Measurements from ENCODE around the gene CRACDL. TPM values are rescaled to one million over a fixed set of nuclear protein-coding genes. Genes with fewer than 3 reads are reported as not detected.

Gene CRACDL
- total and polyA plus RNA-seq, 8 donors, result 3.6 to 11.0 (median 6.0) TPM

- Histone ChIP-seq H3K4me3 (no peak overlapping the region), H3K36me3 (no peaks in the 10 kb centered on the region), H3K4me1 (no peaks in the 10 kb centered on the region), H3K9me3 (no peaks in the 10 kb centered on the region), H3K27ac (no peak overlapping the region), H3K27me3 (no peaks in the 10 kb centered on the region)
- FAIRE-seq (no peak), ATAC-seq (no peak), DNase-seq (no peak)
- no peak for TF ChIP-seq CTCF (IDR thresholded peaks at IDR 0.05)
- intact Hi-C loops (cut with DNase I), result no loop called here
These were observed 90.0 kb downstream of the CRACDL start for GRCh38 chr2:98846041-98846440.

- TF ChIP-seq CTCF (IDR thresholded peaks at IDR 0.05), result no peak
- Histone ChIP-seq H3K36me3 (no peaks in the 10 kb centered on the region), H3K9me3 (no peaks in the 10 kb centered on the region), H3K4me1 (no peaks in the 10 kb centered on the region), H3K27me3 (no peaks in the 10 kb centered on the region), H3K4me3 (no peak overlapping the region), H3K27ac (no peak overlapping the region)
- intact Hi-C loops (cut with DNase I), result no loop called here
- FAIRE-seq (peak; percentile 85), DNase-seq (no peak), ATAC-seq (no peak)
- WGBS, 2 donors, result 87 to 93% methylated on average over 3 of the region's 3 CpGs
These were observed 93.9 kb downstream of the CRACDL start for GRCh38 chr2:98842136-98842535.

- H3K9me3 ChIP-seq, result no peaks in the 10 kb centered on the region
- no peak overlapping the region for H3K4me3 ChIP-seq
- no peak for DNase-seq
- H3K27ac ChIP-seq, result no peak overlapping the region
- no peaks in the 10 kb centered on the region for H3K4me1 ChIP-seq
- FAIRE-seq, result no peak
- WGBS, 2 donors, result 72 to 89% methylated on average over 3 of the region's 3 CpGs
- TF ChIP-seq CTCF (IDR thresholded peaks at IDR 0.05), result no peak
- intact Hi-C loops (cut with DNase I), result loop anchor here (5.0 to 10.0 kb wide), 2 partner anchors 192 to 194 kb away; no protein-coding TSS in a partner anchor
- no peaks in the 10 kb centered on the region for H3K36me3 ChIP-seq
- ATAC-seq, result no peak
- H3K27me3 ChIP-seq, result no peaks in the 10 kb centered on the region
These were observed 96.7 kb downstream of the CRACDL start for GRCh38 chr2:98839292-98839691.

- ATAC-seq, result peak in 2 of 4 donors; percentile 28 to 35
- H3K4me3 ChIP-seq, result no peak overlapping the region
- no peaks in the 10 kb centered on the region for H3K9me3 ChIP-seq
- no peak overlapping the region for H3K27ac ChIP-seq
- WGBS, 2 donors, result 79 to 81% methylated on average over 10 of the region's 10 CpGs
- DNase-seq, result no peak
- no peaks in the 10 kb centered on the region for H3K4me1 ChIP-seq
- H3K36me3 ChIP-seq, result no peaks in the 10 kb centered on the region
- no peaks in the 10 kb centered on the region for H3K27me3 ChIP-seq
- no peak for TF ChIP-seq CTCF (IDR thresholded peaks at IDR 0.05)
- intact Hi-C loops (cut with DNase I), result loop anchor here (5.0 to 10.0 kb wide), 2 partner anchors 189 to 191 kb away; no protein-coding TSS in a partner anchor
- FAIRE-seq, result no peak
These were observed 100.1 kb downstream of the CRACDL start for GRCh38 chr2:98835831-98836385.

- intact Hi-C loops (cut with DNase I), result loop anchor here in 1 of 3 donors (10.0 kb wide), 1 partner anchor 189 kb away; no protein-coding TSS in a partner anchor
- no peaks in the 10 kb centered on the region for H3K4me1 ChIP-seq
- no peak for TF ChIP-seq CTCF (IDR thresholded peaks at IDR 0.05)
- 90 to 94% methylated on average over 3 of the region's 3 CpGs for WGBS, 2 donors
- H3K36me3 ChIP-seq, result no peaks in the 10 kb centered on the region
- no peak for DNase-seq
- H3K27ac ChIP-seq, result no peak overlapping the region
- FAIRE-seq, result no peak
- no peak for ATAC-seq
- H3K4me3 ChIP-seq, result no peak overlapping the region
- no peaks in the 10 kb centered on the region for H3K27me3 ChIP-seq
- no peaks in the 10 kb centered on the region for H3K9me3 ChIP-seq
These were observed 102.1 kb downstream of the CRACDL start for GRCh38 chr2:98833917-98834263.

All from pancreas (tissue), 10 donors.